Measurements from ENCODE around the gene VDAC1.
A peak's percentile ranks its signal among the peaks of the same experiment; 100 is the strongest.

The VDAC1 gene

DNA sequence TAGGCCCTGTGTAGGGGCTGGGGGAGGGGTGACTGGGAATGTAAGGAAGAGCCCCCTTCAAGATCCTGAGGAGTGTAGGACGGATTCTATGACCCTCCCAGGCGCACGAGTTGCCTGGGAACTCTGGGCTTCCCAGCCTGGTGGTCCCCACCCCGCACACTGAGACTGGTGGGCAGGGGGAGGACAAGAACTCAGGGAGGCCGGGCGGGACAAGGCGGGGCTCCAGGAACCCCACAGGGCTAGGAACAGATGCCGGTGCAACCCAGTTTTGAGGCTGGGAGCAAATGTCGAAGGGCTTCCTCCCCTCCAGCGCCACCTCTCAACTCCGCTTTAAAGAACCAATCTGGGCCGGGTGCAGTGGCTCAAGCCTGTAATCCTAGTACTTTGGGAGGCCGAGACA lies 1.3 kb upstream of the VDAC1 start:
- Histone ChIP-seq H3K27ac (peak overlapping the region; percentile 96), H3K4me3 (ENCODE audit: low read depth, low read length) (no peak overlapping the region), H3K36me3 (peaks cover 20% of the 10 kb centered on the region), H3K27me3 (ENCODE audit: insufficient read depth, low read depth, severe bottlenecking) (no peaks in the 10 kb centered on the region), H3K9me3 (ENCODE audit: severe bottlenecking) (no peaks in the 10 kb centered on the region)
- TF ChIP-seq, protein P1, sequence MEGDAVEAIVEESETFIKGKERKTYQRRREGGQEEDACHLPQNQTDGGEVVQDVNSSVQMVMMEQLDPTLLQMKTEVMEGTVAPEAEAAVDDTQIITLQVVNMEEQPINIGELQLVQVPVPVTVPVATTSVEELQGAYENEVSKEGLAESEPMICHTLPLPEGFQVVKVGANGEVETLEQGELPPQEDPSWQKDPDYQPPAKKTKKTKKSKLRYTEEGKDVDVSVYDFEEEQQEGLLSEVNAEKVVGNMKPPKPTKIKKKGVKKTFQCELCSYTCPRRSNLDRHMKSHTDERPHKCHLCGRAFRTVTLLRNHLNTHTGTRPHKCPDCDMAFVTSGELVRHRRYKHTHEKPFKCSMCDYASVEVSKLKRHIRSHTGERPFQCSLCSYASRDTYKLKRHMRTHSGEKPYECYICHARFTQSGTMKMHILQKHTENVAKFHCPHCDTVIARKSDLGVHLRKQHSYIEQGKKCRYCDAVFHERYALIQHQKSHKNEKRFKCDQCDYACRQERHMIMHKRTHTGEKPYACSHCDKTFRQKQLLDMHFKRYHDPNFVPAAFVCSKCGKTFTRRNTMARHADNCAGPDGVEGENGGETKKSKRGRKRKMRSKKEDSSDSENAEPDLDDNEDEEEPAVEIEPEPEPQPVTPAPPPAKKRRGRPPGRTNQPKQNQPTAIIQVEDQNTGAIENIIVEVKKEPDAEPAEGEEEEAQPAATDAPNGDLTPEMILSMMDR (IDR thresholded peaks at IDR 0.05; ENCODE audit: low read depth, low read length) = no peak
- DNase-seq = peak; percentile 37

DNA sequence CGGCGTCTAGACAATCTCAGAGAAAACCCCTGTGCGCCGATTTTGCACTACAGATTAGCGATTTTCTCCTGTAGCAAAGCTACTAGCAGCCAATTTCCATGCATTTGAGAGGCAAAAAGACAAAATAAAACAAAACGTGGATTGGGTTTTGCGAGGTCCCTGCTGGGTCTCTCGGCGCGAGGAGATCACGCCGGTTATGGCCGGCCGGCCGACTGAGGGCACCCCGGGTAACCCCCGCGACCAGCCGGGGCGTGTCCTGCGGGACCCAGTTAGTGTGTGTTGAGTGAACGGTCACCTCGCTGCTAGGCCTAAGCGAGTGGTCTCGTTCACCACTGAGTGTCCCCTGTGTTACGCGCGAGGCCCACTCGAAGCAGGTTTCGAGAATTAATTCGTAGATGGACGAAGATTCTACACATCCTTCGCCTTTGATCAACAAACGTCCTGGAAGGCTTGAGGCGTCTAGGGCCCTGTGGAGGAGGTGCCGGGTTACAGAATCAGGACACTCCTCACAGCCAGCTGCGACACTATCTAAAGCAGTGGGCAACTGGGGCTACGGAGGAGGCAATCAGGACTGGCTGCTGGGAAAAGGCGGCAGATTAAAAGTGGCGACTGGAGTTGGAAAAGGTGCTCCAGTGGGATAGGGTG lies 764 bp upstream of the VDAC1 start:
- Histone ChIP-seq H3K27ac (peak overlapping the region; percentile 96), H3K4me3 (ENCODE audit: low read depth, low read length) (peak overlapping the region; percentile 92), H3K36me3 (peaks cover 25% of the 10 kb centered on the region), H3K9me3 (ENCODE audit: severe bottlenecking) (no peaks in the 10 kb centered on the region), H3K27me3 (ENCODE audit: insufficient read depth, low read depth, severe bottlenecking) (no peaks in the 10 kb centered on the region)
- TF ChIP-seq, protein P1 (IDR thresholded peaks at IDR 0.05; ENCODE audit: low read depth, low read length) = no peak
- peak; percentile 77 for DNase-seq

DNA sequence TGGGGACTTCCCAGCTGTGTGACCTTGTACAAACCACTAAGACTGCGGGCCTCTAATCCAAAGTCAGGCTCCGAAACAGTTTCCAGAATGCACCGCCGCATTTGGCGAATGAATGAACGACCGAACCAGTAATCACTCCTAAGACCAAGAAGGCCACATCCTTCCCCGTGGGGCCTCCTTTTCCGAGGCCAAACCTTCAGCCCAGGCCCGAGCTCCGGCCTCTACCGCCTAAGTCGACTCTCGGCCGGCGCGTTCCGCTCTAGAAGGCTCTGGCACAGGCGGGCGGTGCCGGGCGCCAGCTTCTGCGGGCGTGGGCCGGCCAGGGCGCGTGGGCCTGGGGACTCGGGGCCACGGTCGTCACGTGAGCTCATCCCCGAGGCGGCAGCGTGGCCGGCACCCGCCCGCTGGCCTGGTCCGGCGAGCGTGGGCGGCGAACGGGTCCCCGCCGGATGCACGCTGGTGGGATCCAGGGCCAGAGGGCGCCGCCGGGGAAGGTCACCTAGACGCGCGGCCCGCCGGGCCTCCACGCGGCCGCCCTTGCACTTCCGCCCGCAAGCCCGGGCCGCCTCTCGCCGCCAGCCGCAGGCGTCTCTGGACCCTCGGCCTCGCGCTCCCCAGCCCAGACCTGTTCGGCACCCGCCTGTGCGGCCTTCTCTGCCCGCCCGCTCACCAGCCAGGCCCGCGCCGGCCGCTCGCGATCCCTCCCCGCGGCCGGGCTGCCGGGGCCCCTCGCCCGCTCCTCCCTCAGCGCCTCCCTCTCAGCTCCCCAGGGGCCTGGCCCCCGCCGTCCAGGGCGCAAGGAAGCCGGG lies 754 bp downstream of the VDAC1 start:
- TF ChIP-seq, protein P1 (IDR thresholded peaks at IDR 0.05; ENCODE audit: low read depth, low read length) = no peak
- H3K27ac ChIP-seq = peak overlapping the region; percentile 96
- peaks cover 30% of the 10 kb centered on the region for H3K36me3 ChIP-seq

DNA sequence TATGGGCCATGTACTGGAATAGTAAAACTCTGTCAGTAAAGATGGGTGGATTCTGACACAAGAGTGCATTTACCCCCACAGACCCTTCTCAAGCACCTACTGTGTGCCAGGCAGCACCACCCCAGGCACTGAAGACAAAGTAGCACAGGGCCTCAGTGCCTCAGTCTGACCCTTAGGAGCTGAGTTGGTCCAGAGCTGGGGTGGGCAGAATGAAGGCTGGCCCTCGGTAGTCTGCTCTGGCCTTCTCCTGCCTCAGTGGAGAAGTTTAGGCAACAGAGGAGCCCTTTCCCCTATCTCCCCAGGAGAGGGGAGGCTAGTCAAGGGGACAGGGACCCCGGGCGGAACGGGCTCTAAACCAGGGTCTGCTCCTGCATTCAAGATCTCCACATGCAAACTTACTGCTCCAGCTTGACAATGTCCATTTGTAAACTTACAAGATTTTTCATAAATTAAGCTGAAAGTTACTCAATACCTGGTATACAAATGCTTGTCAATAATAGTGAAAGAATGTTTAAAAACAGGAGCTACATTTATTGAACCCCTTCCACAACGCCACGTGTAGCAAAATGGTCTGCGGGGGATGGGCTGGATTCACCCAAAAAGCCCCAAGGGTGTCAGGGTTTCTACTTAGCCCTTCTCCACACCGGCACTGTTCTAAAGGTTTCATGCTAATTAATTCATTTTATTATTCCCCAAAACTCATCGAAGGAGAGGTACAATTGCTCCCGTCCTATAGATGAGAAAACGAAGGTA lies 1.5 kb downstream of the VDAC1 start:
- no peak for DNase-seq

More for the DNA sequence above, 754 bp downstream of the VDAC1 start:
- Histone ChIP-seq H3K27me3 (ENCODE audit: insufficient read depth, low read depth, severe bottlenecking) (no peaks in the 10 kb centered on the region), H3K9me3 (ENCODE audit: severe bottlenecking) (no peaks in the 10 kb centered on the region), H3K4me3 (ENCODE audit: low read depth, low read length) (peak overlapping the region; percentile 92)
- DNase-seq = peak; percentile 36

GRCh38 chr5:134001938-134002731 lies 2.6 kb downstream of the VDAC1 start:
- no peak for DNase-seq
- no peaks in the 10 kb centered on the region for H3K9me3 ChIP-seq (ENCODE audit: severe bottlenecking)
- H3K27me3 ChIP-seq (ENCODE audit: insufficient read depth, low read depth, severe bottlenecking) = no peaks in the 10 kb centered on the region
- TF ChIP-seq, protein P1 (IDR thresholded peaks at IDR 0.05; ENCODE audit: low read depth, low read length) = no peak
- peaks cover 30% of the 10 kb centered on the region for H3K36me3 ChIP-seq
- H3K4me3 ChIP-seq (ENCODE audit: low read depth, low read length) = no peak overlapping the region
- H3K27ac ChIP-seq = no peak overlapping the region

More for the DNA sequence above, 1.5 kb downstream of the VDAC1 start:
- peak overlapping the region; percentile 92 for H3K4me3 ChIP-seq (ENCODE audit: low read depth, low read length)
- TF ChIP-seq, protein P1 (IDR thresholded peaks at IDR 0.05; ENCODE audit: low read depth, low read length) = no peak
- peak overlapping the region; percentile 96 for H3K27ac ChIP-seq
- H3K27me3 ChIP-seq (ENCODE audit: insufficient read depth, low read depth, severe bottlenecking) = no peaks in the 10 kb centered on the region
- peaks cover 30% of the 10 kb centered on the region for H3K36me3 ChIP-seq
- no peaks in the 10 kb centered on the region for H3K9me3 ChIP-seq (ENCODE audit: severe bottlenecking)

Data from WERI-Rb-1 (cell line).